ENCODE measurements around the gene SLC12A2. TPM values are rescaled to one million over a fixed set of nuclear protein-coding genes. Genes with fewer than 3 reads are reported as not detected.

The SLC12A2 gene
- total RNA-seq, 4 donors from 2014 or later: 105 to 137 (median 129) TPM

DNA sequence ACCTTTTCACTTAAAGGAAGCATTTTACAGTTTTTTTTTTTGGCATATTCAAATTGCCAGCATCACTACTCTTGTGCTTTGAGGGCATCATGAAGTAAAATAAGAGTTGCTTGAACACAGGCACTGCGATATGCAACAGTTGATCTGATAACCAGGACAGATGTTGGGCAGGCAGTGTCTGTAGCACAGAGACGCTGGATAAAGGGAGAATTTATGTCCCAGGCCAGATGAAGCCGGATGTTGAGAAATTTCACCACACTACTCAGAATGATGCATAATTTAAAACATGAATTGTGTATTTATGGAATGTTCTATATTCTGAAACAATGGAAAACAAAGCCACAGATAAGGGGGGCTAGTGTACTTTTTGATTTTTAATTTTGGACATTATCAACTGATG, 71.4 kb downstream of the SLC12A2 start:
- Histone ChIP-seq H3K4me3 (no peak overlapping the region), H3K9me3 (no peaks in the 10 kb centered on the region), H3K36me3 (peaks cover 0 to 69% of the 10 kb centered on the region in 2 donors), H3K27me3 (no peaks in the 10 kb centered on the region), H3K27ac (no peak overlapping the region), H3K4me1 (peaks cover 0 to 32% (median 0%) of the 10 kb centered on the region in 3 donors)
- 45 to 66% methylated on average over 3 of the region's 3 CpGs for WGBS, 2 donors (ENCODE audit: low coverage in 1 of 2)
- TF ChIP-seq POLR2AphosphoS5 (IDR thresholded peaks at IDR 0.05) (no peak), POLR2A (IDR thresholded peaks at IDR 0.05) (no peak)
- ATAC-seq: no peak

DNA sequence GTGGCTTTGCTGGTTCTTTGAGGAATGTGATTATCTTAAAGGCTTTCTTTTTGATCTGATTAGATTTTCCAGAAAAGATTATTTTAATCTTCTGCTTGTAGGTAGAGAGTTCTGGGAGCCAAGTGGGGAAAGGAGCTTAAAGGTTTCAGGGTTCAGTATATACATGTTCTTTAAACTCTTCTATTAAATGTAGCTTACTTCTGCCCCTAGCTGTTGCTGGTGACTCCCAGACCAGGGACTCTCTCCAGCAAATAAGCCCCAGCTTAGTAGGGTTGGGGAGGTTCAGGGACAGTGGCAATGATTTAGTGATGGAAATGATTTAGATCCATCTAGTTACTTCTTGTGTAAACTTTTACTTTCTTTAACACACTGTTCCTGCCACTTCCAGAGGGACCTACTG, 72.2 kb downstream of the SLC12A2 start:
- no peak for ATAC-seq
- H3K27me3 ChIP-seq: no peaks in the 10 kb centered on the region
- H3K36me3 ChIP-seq: peaks cover 0 to 66% of the 10 kb centered on the region in 2 donors
- TF ChIP-seq POLR2AphosphoS5 (IDR thresholded peaks at IDR 0.05) (no peak), POLR2A (IDR thresholded peaks at IDR 0.05) (no peak)
- TF ChIP-seq, protein P1, sequence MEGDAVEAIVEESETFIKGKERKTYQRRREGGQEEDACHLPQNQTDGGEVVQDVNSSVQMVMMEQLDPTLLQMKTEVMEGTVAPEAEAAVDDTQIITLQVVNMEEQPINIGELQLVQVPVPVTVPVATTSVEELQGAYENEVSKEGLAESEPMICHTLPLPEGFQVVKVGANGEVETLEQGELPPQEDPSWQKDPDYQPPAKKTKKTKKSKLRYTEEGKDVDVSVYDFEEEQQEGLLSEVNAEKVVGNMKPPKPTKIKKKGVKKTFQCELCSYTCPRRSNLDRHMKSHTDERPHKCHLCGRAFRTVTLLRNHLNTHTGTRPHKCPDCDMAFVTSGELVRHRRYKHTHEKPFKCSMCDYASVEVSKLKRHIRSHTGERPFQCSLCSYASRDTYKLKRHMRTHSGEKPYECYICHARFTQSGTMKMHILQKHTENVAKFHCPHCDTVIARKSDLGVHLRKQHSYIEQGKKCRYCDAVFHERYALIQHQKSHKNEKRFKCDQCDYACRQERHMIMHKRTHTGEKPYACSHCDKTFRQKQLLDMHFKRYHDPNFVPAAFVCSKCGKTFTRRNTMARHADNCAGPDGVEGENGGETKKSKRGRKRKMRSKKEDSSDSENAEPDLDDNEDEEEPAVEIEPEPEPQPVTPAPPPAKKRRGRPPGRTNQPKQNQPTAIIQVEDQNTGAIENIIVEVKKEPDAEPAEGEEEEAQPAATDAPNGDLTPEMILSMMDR (IDR thresholded peaks at IDR 0.05): peak in 1 of 4 experiments; percentile 34
- H3K27ac ChIP-seq: peak overlapping the region in 1 of 4 donors; percentile 14
- no peak overlapping the region for H3K4me3 ChIP-seq
- no peaks in the 10 kb centered on the region for H3K9me3 ChIP-seq
- H3K4me1 ChIP-seq: peaks cover 0 to 32% (median 0%) of the 10 kb centered on the region in 3 donors

DNA sequence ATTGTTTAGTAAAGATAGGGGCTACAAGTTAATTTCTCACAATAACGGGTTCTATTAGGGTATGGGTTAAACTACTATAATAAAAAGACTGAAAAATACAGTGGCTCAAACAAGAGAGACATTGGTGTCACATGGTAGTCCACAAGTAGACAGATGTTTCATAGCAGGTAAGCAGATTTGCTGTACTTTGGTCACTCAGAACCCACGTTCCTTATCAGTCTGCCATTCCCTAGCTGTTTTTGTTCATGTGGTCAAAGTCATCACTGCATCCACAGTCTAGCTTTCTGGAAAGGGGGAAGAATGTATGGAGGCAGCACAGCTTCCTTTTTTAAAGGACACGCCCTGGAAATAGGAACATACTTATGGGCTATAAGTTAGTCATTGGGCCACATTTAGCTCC, 73.0 kb downstream of the SLC12A2 start:
- no peak overlapping the region for H3K4me3 ChIP-seq
- no peak for ATAC-seq
- no peak for TF ChIP-seq EP300 (IDR thresholded peaks at IDR 0.05)
- TF ChIP-seq POLR2AphosphoS5 (IDR thresholded peaks at IDR 0.05): no peak
- TF ChIP-seq, protein P1 (IDR thresholded peaks at IDR 0.05): no peak
- TF ChIP-seq POLR2A (IDR thresholded peaks at IDR 0.05): no peak
- H3K27me3 ChIP-seq: no peaks in the 10 kb centered on the region
- H3K9me3 ChIP-seq: no peaks in the 10 kb centered on the region
- peaks cover under 1 to 63% of the 10 kb centered on the region in 2 donors for H3K36me3 ChIP-seq
- peak overlapping the region in 1 of 4 donors; percentile 14 for H3K27ac ChIP-seq
- WGBS, 2 donors (ENCODE audit: low coverage in 1 of 2): 78 to 90% methylated on average over 2 to 3 of the region's 3 CpGs
- H3K4me1 ChIP-seq: peaks cover 0 to 32% (median 0%) of the 10 kb centered on the region in 3 donors

DNA sequence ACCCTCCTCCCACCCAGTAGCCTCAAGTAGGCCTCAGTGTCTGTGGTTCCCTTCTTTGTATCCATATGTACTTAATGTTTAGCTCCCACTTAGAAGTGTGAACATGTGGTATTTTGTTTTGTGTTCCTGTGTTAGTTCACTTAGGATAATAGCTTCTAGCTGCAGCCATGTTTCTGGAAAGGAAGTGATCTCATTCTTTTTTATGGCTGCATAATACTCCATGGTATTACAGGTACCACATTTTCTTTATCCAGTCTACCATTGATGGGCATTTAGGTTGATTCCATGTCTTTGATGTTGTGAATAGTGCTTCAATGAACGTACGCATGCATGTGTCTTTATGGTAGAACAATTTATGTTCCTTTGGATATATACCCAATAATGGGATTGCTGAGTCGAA, 74.8 kb downstream of the SLC12A2 start:
- no peak overlapping the region for H3K27ac ChIP-seq
- WGBS, 2 donors (ENCODE audit: low coverage in 1 of 2): 78 to 97% methylated on average over 3 of the region's 3 CpGs
- no peak overlapping the region for H3K4me3 ChIP-seq
- ATAC-seq: no peak
- no peaks in the 10 kb centered on the region for H3K27me3 ChIP-seq
- peaks cover 0 to 32% (median 0%) of the 10 kb centered on the region in 3 donors for H3K4me1 ChIP-seq
- TF ChIP-seq EP300 (IDR thresholded peaks at IDR 0.05) (no peak), POLR2AphosphoS5 (IDR thresholded peaks at IDR 0.05) (no peak), POLR2A (IDR thresholded peaks at IDR 0.05) (no peak)
- TF ChIP-seq, protein P1 (IDR thresholded peaks at IDR 0.05): no peak
- peaks cover 6 to 63% of the 10 kb centered on the region in 2 donors for H3K36me3 ChIP-seq
- H3K9me3 ChIP-seq: no peaks in the 10 kb centered on the region

DNA sequence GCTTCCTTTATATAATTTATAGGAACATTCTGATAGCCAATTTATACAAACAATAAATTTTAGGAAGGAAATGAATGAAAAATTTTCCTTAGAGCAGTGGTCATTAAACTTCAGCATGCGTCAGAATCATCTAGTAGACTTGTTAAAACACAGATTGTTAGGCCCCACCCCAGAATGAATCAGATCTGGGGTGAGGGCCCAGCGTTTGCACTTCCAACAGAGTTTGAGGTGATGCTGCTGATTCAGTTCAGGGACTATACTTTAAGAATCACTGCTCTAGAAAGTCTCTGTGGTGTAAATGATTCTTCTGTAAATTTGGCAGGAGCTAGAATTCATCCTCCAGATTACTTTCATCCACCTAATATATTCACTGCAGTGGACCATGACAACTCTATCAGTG, 80.4 kb downstream of the SLC12A2 start:
- Histone ChIP-seq H3K27ac (no peak overlapping the region), H3K4me1 (no peaks in the 10 kb centered on the region), H3K4me3 (no peak overlapping the region), H3K36me3 (peaks cover 6 to 59% of the 10 kb centered on the region in 2 donors), H3K9me3 (no peaks in the 10 kb centered on the region), H3K27me3 (no peaks in the 10 kb centered on the region)
- 25 to 46% methylated on average over 2 of the region's 2 CpGs for WGBS, 2 donors (ENCODE audit: low coverage in 1 of 2)
- no peak for ATAC-seq
- no peak for TF ChIP-seq POLR2A (IDR thresholded peaks at IDR 0.05)
- no peak for TF ChIP-seq POLR2AphosphoS5 (IDR thresholded peaks at IDR 0.05)
- no peak for TF ChIP-seq EP300 (IDR thresholded peaks at IDR 0.05)
- TF ChIP-seq, protein P1 (IDR thresholded peaks at IDR 0.05): no peak
